Tibial nerve (tissue), 4 donors: ENCODE data around the gene RPP21.

Source experiments
- EP300 ChIP-seq, 2 donors: sonication (generic); formaldehyde crosslinking; IDR thresholded peaks; one replicate each; pipeline ENCODE4 v1.6.1; 2017; ENCODE audit warnings: antibody characterized with exemption in 2 of 2, mild to moderate bottlenecking in 1 of 2
- POLR2A ChIP-seq, 2 donors: fragments of 450-650 bp; IDR thresholded peaks; one replicate each; pipeline ENCODE4 v1.6.1; 2017; ENCODE audit warnings: antibody characterized with exemption in 2 of 2, mild to moderate bottlenecking in 2 of 2, moderate library complexity in 2 of 2
- TF ChIP-seq, protein P1 (sequence below), 5 experiments: fragments of 200-600 bp in 3 of 5; fragments of 450-650 bp in 2 of 5; sonication (generic) in 3 of 5; IDR thresholded peaks; one replicate each; pipeline ENCODE4 v1.5.1; 2016 to 2019; ENCODE audit warnings: antibody characterized with exemption in 5 of 5, mild to moderate bottlenecking in 3 of 5, moderate library complexity in 2 of 5

- TF ChIP-seq EP300 (IDR thresholded peaks at IDR 0.05): no peak
- no peak for TF ChIP-seq POLR2A (IDR thresholded peaks at IDR 0.05)
- TF ChIP-seq, protein P1, sequence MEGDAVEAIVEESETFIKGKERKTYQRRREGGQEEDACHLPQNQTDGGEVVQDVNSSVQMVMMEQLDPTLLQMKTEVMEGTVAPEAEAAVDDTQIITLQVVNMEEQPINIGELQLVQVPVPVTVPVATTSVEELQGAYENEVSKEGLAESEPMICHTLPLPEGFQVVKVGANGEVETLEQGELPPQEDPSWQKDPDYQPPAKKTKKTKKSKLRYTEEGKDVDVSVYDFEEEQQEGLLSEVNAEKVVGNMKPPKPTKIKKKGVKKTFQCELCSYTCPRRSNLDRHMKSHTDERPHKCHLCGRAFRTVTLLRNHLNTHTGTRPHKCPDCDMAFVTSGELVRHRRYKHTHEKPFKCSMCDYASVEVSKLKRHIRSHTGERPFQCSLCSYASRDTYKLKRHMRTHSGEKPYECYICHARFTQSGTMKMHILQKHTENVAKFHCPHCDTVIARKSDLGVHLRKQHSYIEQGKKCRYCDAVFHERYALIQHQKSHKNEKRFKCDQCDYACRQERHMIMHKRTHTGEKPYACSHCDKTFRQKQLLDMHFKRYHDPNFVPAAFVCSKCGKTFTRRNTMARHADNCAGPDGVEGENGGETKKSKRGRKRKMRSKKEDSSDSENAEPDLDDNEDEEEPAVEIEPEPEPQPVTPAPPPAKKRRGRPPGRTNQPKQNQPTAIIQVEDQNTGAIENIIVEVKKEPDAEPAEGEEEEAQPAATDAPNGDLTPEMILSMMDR (IDR thresholded peaks at IDR 0.05): no peak
Measured at GRCh38 chr6:30380464-30380863, 35.5 kb downstream of the RPP21 start.
